Measurements from ENCODE around the gene ABCA3.

- TF ChIP-seq CTCF (IDR thresholded peaks at IDR 0.05) (no peak), POLR2A (IDR thresholded peaks at IDR 0.05) (no peak), POLR2AphosphoS5 (IDR thresholded peaks at IDR 0.05) (no peak), EP300 (IDR thresholded peaks at IDR 0.05) (no peak)
Measured at GRCh38 chr16:2287916-2288547, 52.5 kb downstream of the ABCA3 start.

Measured in suprapubic skin (tissue), 4 donors.